T-cell (primary cell): Measurements from ENCODE around the gene DENND1A. TPM values are rescaled to one million over a fixed set of nuclear protein-coding genes. Genes with fewer than 3 reads are reported as not detected.
"Not testable (repeated sequence)": the region's sequence is repeated elsewhere in the genome, so short reads cannot be mapped to it uniquely, and the experiment has no call there.

Experiments used
- ATAC-seq, 4 experiments: fragments of 200-7000 bp in 3 of 4; fragments of 150-1000 bp in 1 of 4; cut with Tn5 transposase; replicated peaks in 1 of 4; 1 replicate in 3 of 4; 2 replicates in 1 of 4; pipeline ENCODE4 v1.10.0; 2021; ENCODE audit warnings: moderate library complexity in 3 of 4, mild to moderate bottlenecking in 2 of 4, moderate number of reproducible peaks in 1 of 4
- CTCF ChIA-PET, 2 donors: fragments of 300-600 bp; sonication (Branson Sonifier 250); formaldehyde crosslinking; loops; one replicate each; lab custom pipeline; 2022; ENCODE audit warnings: antibody characterized with exemption in 2 of 2; lab: Charles Lee
- POLR2A ChIA-PET, 2 donors: fragments of 300-600 bp; sonication (Branson Sonifier 250); formaldehyde crosslinking; loops; one replicate each; lab custom pipeline; 2022; ENCODE audit warnings: antibody characterized with exemption in 2 of 2; lab: Charles Lee
- DNase-seq, 35 experiments: peaks; one replicate each; pipeline versions ENCODE4 v3.0.0 to v3.0.0-alpha.2; 2013 to 2023
- H3K27ac ChIP-seq: one replicate; pipeline ENCODE4 v1.5.1; 2013; ENCODE audit warnings: low read length
- H3K27me3 ChIP-seq, 2 experiments: replicated peaks in 1 of 2; 1 replicate in 1 of 2; 2 replicates in 1 of 2; pipeline versions ENCODE4 v1.6.1 to v1.7.0; 2013; ENCODE audit warnings: low read length in 1 of 2, mixed read lengths in 1 of 2; ENCODE audit not compliant: control insufficient read depth in 2 of 2, insufficient read depth in 2 of 2; ENCODE audit errors: extremely low read depth in 1 of 2
- H3K36me3 ChIP-seq, 2 donors: 1 replicate in 1 of 2; 2 replicates in 1 of 2; pipeline versions ENCODE4 v1.6.1 to v1.7.0; 2013; ENCODE audit warnings: low read length in 1 of 2; ENCODE audit not compliant: control insufficient read depth in 2 of 2, insufficient read depth in 1 of 2; ENCODE audit errors: extremely low read depth in 1 of 2
- H3K4me1 ChIP-seq, 2 experiments: 1 replicate in 1 of 2; 2 replicates in 1 of 2; pipeline versions ENCODE4 v1.6.1 to v1.7.0; 2013; ENCODE audit warnings: low read length in 2 of 2, mixed read lengths in 1 of 2; ENCODE audit not compliant: insufficient read depth in 2 of 2, control insufficient read depth in 1 of 2; ENCODE audit errors: extremely low read depth in 1 of 2
- H3K4me3 ChIP-seq, 2 donors: 1 replicate in 1 of 2; 2 replicates in 1 of 2; pipeline versions ENCODE4 v1.5.1 to v1.7.0; 2013; ENCODE audit warnings: mild to moderate bottlenecking in 2 of 2, low read length in 1 of 2, moderate library complexity in 1 of 2; ENCODE audit not compliant: control insufficient read depth in 1 of 2; ENCODE audit errors: extremely low read depth in 1 of 2
- H3K9me3 ChIP-seq: 2 replicates; pipeline ENCODE4 v1.7.0; 2013
- H3K27ac Mint-ChIP-seq, 2 donors: one replicate each; pipeline ENCODE4 v1.8.0; 2020 to 2021; ENCODE audit warnings: mild to moderate bottlenecking in 2 of 2, mixed read lengths in 2 of 2
- H3K27me3 Mint-ChIP-seq, 2 donors: one replicate each; pipeline ENCODE4 v1.8.0; 2021 to 2022; ENCODE audit warnings: mixed read lengths in 2 of 2
- H3K36me3 Mint-ChIP-seq: one replicate; pipeline ENCODE4 v1.8.0; 2021; ENCODE audit warnings: mixed read lengths
- H3K4me1 Mint-ChIP-seq, 3 donors: one replicate each; pipeline ENCODE4 v1.8.0; 2020 to 2022; ENCODE audit warnings: mixed read lengths in 3 of 3, mild to moderate bottlenecking in 1 of 3
- H3K4me3 Mint-ChIP-seq, 3 donors: one replicate each; pipeline ENCODE4 v1.8.0; 2020 to 2022; ENCODE audit warnings: mild to moderate bottlenecking in 3 of 3, mixed read lengths in 3 of 3, moderate library complexity in 3 of 3
- H3K9me3 Mint-ChIP-seq, 3 donors: one replicate each; pipeline ENCODE4 v1.8.0; 2020 to 2022; ENCODE audit warnings: mixed read lengths in 3 of 3
- WGBS: methylation state at CpG from one replicate; pipeline ENCODE4 v1.1.5; 2013; ENCODE audit warnings: missing lambda C conversion rate; ENCODE audit not compliant: insufficient coverage; 5-methylcytosine and 5-hydroxymethylcytosine counted together
- total RNA-seq, 35 experiments: library from RNA in 6 of 35; stranded (reverse) in 6 of 35; fragments of 120-200 nt in 1 of 35; gene quantifications; one replicate each; pipeline versions ENCODE4 v1.2.1 to v1.2.4 and lab custom pipeline; 2013 to 2026

Gene DENND1A
- total RNA-seq, 5 donors from 2014 or later (not counting 1 experiment from before 2014, with no cell fraction given): 12.4 to 19.9 (median 14.1) TPM

DNA sequence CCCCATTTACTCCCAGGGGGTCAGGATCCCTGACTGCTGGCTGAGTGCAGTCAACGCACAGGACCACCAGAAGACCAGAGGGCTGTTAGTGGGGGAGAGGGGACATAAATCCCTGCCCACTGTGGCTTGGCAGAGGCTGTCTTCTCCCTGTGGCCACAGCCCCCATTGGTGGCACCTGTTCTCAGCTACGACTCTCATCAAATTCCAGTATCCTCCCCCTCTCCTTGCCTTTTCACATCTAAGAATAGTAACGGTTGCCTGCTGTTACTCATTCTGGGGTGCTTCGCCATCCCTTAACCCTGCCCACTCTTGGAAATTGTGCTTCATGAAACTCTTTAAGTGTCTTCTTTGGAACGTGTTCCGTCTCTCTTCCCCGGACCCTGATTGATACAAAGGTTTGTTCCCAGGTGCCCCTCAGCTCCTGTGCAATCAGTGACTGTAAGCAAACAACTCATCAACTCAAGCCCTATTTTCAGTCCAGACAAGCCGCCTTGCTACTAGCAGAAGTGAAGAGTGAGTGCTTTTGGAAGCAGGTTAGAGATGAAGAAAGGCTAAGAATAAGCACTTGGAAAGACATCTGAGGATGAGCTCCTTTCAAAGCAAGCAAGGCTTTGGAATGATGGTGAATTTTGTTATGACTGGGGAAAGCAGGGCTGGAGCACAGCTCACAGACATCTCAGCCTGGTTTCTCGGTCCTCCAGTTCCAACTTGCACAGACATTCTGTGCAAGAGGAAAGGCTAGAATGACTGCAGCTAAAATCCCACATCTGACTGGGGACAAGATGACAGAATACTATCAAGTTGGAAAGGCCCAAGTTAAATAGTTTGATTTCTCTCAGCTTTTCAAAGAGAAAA is 22.9 kb upstream of the DENND1A start:
- Mint-ChIP-seq H3K4me1 (no peaks in the 10 kb centered on the region), H3K36me3 (no peaks in the 10 kb centered on the region), H3K9me3 (no peaks in the 10 kb centered on the region), H3K4me3 (no peak overlapping the region), H3K27me3 (peaks cover 11 to 12% of the 10 kb centered on the region in 2 donors), H3K27ac (no peak overlapping the region)
- no peaks in the 10 kb centered on the region for H3K4me1 ChIP-seq
- H3K27me3 ChIP-seq: peaks cover 0 to 3% of the 10 kb centered on the region in 2 experiments
- WGBS: 70% methylated on average over 4 of the region's 9 CpGs
- ChIA-PET CTCF (no interaction called here), POLR2A (interaction anchor here in 1 of 2 donors (0.6 kb wide), 1 partner anchor 69 kb away, joined by 5 read pairs; no protein-coding TSS in a partner anchor)
- DNase-seq: no peak
- no peak for ATAC-seq
- H3K36me3 ChIP-seq: no peaks in the 10 kb centered on the region
- H3K9me3 ChIP-seq: no peaks in the 10 kb centered on the region
- no peak overlapping the region for H3K4me3 ChIP-seq
- no peak overlapping the region for H3K27ac ChIP-seq

- ChIA-PET POLR2A (no interaction called here), CTCF (no interaction called here)
These were observed 18.4 kb upstream of the DENND1A start for GRCh38 chr9:123948286-123948685.

GRCh38 chr9:123947326-123947725 is 17.4 kb upstream of the DENND1A start:
- no peak for DNase-seq
- H3K27me3 ChIP-seq: peaks cover 0 to 5% of the 10 kb centered on the region in 2 experiments
- 100% methylated on average over 1 of the region's 2 CpGs for WGBS
- H3K4me1 ChIP-seq: no peaks in the 10 kb centered on the region
- Mint-ChIP-seq H3K9me3 (no peaks in the 10 kb centered on the region), H3K36me3 (no peaks in the 10 kb centered on the region), H3K27ac (no peak overlapping the region), H3K4me1 (no peaks in the 10 kb centered on the region), H3K27me3 (peaks cover 3% of the 10 kb centered on the region in 2 donors), H3K4me3 (no peak overlapping the region)
- ChIA-PET CTCF (no interaction called here), POLR2A (no interaction called here)
- H3K4me3 ChIP-seq: no peak overlapping the region
- H3K27ac ChIP-seq: no peak overlapping the region
- no peaks in the 10 kb centered on the region for H3K9me3 ChIP-seq
- no peaks in the 10 kb centered on the region for H3K36me3 ChIP-seq
- no peak for ATAC-seq

More at GRCh38 chr9:123948286-123948685, 18.4 kb upstream of the DENND1A start:
- no peaks in the 10 kb centered on the region for H3K4me1 Mint-ChIP-seq
- no CpG with 5 or more reads among the region's 3 CpGs for WGBS
- peaks cover 3 to 4% of the 10 kb centered on the region in 2 donors for H3K27me3 Mint-ChIP-seq
- H3K36me3 Mint-ChIP-seq: no peaks in the 10 kb centered on the region
- H3K27me3 ChIP-seq: peaks cover 0 to 3% of the 10 kb centered on the region in 2 experiments
- DNase-seq (no peak), ATAC-seq (no peak)
- H3K9me3 ChIP-seq: no peaks in the 10 kb centered on the region
- H3K4me1 ChIP-seq: no peaks in the 10 kb centered on the region
- H3K9me3 Mint-ChIP-seq: no peaks in the 10 kb centered on the region
- no peak overlapping the region for H3K4me3 Mint-ChIP-seq
- no peaks in the 10 kb centered on the region for H3K36me3 ChIP-seq
- H3K4me3 ChIP-seq: no peak overlapping the region
- no peak overlapping the region for H3K27ac Mint-ChIP-seq
- no peak overlapping the region for H3K27ac ChIP-seq

- H3K4me3 Mint-ChIP-seq: no peak overlapping the region
- CTCF ChIA-PET: no interaction called here
These were observed 16.3 kb upstream of the DENND1A start for GRCh38 chr9:123946101-123946821.

DNA sequence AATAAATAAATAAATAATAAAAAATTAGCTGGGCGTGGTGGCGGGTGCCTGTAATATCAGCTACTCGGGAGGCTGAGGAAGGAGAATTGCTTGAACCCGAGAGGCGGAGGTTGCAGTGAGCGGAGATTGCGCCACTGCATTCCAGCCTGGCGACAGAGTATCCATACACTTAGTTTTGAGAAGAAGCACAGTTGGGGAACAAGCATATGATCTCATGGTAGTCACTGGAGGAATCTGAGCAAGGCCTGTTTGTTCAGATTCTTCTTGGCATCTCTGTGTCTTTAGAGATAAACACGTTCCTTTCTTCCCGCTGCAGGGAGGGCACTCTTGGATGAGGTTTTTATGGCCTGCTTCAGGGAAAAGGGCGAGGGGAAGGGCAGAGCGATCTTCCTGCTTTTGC is 15.6 kb upstream of the DENND1A start:
- POLR2A ChIA-PET: no interaction called here
- H3K36me3 Mint-ChIP-seq: no peaks in the 10 kb centered on the region
- no peak for ATAC-seq
- H3K4me3 Mint-ChIP-seq: no peak overlapping the region
- H3K4me3 ChIP-seq: no peak overlapping the region
- H3K27ac ChIP-seq: no peak overlapping the region
- DNase-seq: no peak
- no peaks in the 10 kb centered on the region for H3K36me3 ChIP-seq
- H3K9me3 ChIP-seq: no peaks in the 10 kb centered on the region
- H3K4me1 Mint-ChIP-seq: no peaks in the 10 kb centered on the region
- H3K27ac Mint-ChIP-seq: no peak overlapping the region
- CTCF ChIA-PET: no interaction called here
- H3K9me3 Mint-ChIP-seq: no peaks in the 10 kb centered on the region
- WGBS: 90% methylated on average over 12 of the region's 12 CpGs
- H3K4me1 ChIP-seq: no peaks in the 10 kb centered on the region
- peaks cover 2 to 3% of the 10 kb centered on the region in 2 donors for H3K27me3 Mint-ChIP-seq
- H3K27me3 ChIP-seq: peaks cover 0 to 5% of the 10 kb centered on the region in 2 experiments

More at GRCh38 chr9:123946101-123946821, 16.3 kb upstream of the DENND1A start:
- no peaks in the 10 kb centered on the region for H3K4me1 Mint-ChIP-seq
- H3K27me3 ChIP-seq: peaks cover 0 to 5% of the 10 kb centered on the region in 2 experiments
- H3K9me3 Mint-ChIP-seq: no peaks in the 10 kb centered on the region
- POLR2A ChIA-PET: interaction anchor here in 1 of 2 donors (0.6 kb wide), 1 partner anchor 222 kb away, joined by 3 read pairs; no protein-coding TSS in a partner anchor
- ATAC-seq (no peak), DNase-seq (no peak)
- no peaks in the 10 kb centered on the region for H3K36me3 ChIP-seq
- H3K4me1 ChIP-seq: no peaks in the 10 kb centered on the region
- H3K4me3 ChIP-seq: no peak overlapping the region
- peaks cover 2 to 3% of the 10 kb centered on the region in 2 donors for H3K27me3 Mint-ChIP-seq
- no peak overlapping the region for H3K27ac ChIP-seq
- H3K36me3 Mint-ChIP-seq: no peaks in the 10 kb centered on the region
- H3K27ac Mint-ChIP-seq: no peak overlapping the region
- H3K9me3 ChIP-seq: no peaks in the 10 kb centered on the region
- 86% methylated on average over 6 of the region's 8 CpGs for WGBS

DNA sequence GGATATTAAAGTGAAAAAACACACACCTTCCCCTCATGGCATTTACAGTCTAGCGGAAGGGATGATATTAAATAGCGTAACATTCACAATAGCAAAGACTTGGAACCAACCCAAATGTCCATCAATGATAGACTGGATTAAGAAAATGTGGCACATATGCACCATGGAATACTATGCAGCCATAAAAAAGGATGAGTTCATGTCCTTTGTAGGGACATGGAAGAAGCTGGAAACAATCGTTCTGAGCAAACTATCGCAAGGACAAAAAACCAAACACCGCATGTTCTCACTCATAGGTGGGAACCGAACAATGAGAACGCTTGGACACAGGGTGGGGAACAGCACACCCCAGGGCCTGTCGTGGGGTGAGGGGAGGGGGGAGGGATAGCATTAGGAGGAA is 14.5 kb upstream of the DENND1A start:
- H3K27me3 ChIP-seq, CTCF ChIA-PET, ATAC-seq, H3K27me3 Mint-ChIP-seq, H3K4me1 Mint-ChIP-seq, H3K4me1 ChIP-seq, POLR2A ChIA-PET, H3K27ac ChIP-seq, DNase-seq, H3K9me3 ChIP-seq, H3K9me3 Mint-ChIP-seq, H3K4me3 ChIP-seq, H3K36me3 ChIP-seq, H3K4me3 Mint-ChIP-seq, H3K27ac Mint-ChIP-seq, H3K36me3 Mint-ChIP-seq: not testable (repeated sequence)
- WGBS: 95% methylated on average over 4 of the region's 8 CpGs
